GM12801 (cell line): ENCODE results near the gene DHTKD1.

Source experiments
- TF ChIP-seq, protein P1 (sequence below): IDR thresholded peaks from one replicate; pipeline ENCODE4 v1.5.1; 2011; ENCODE audit warnings: control low read depth; ENCODE audit not compliant: insufficient read length; ENCODE audit errors: extremely low read depth

DHTKD1 gene, protein sequence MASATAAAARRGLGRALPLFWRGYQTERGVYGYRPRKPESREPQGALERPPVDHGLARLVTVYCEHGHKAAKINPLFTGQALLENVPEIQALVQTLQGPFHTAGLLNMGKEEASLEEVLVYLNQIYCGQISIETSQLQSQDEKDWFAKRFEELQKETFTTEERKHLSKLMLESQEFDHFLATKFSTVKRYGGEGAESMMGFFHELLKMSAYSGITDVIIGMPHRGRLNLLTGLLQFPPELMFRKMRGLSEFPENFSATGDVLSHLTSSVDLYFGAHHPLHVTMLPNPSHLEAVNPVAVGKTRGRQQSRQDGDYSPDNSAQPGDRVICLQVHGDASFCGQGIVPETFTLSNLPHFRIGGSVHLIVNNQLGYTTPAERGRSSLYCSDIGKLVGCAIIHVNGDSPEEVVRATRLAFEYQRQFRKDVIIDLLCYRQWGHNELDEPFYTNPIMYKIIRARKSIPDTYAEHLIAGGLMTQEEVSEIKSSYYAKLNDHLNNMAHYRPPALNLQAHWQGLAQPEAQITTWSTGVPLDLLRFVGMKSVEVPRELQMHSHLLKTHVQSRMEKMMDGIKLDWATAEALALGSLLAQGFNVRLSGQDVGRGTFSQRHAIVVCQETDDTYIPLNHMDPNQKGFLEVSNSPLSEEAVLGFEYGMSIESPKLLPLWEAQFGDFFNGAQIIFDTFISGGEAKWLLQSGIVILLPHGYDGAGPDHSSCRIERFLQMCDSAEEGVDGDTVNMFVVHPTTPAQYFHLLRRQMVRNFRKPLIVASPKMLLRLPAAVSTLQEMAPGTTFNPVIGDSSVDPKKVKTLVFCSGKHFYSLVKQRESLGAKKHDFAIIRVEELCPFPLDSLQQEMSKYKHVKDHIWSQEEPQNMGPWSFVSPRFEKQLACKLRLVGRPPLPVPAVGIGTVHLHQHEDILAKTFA

DNA sequence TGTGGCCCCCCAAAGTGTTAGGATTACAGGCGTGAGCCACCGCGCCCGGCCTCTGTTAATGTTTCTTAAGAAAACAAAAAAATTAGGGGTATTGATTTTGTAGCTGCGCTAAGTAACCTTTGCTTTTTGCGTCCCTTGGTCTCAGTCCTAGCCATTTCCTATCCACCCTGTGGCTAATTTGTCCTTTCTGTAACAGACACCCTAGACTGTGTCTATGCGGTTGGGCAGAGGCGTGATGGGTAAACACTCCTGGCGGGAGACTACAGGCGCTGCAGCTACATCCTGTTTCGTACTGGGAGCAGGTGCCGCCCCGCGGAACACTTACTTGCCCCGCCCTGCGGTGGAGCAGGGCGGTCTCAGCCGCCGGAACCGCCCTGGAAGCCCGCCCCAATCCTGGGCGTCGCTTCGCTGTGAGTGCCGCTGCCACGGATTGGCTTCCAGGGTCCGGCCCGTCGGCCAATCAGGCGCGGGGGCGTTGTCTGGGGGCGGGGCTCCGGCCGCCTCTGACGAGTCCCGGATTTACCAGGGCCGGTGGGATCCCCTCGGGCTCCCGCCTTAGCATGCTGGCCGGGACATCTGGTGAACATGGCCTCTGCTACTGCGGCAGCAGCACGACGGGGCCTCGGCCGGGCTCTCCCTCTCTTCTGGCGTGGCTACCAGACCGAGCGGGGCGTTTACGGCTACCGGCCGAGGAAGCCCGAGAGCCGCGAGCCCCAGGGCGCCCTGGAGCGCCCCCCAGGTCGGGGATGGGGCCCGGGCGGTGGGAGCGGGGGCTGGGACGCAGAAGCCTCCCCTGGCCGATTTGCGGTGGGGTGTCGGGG, at the start of gene DHTKD1:
DHTKD1 (plus strand) TSS at position 506 of the 821 bp plus-strand sequence; CDS start at position 586, 80 bp downstream.
- TF ChIP-seq, protein P1, sequence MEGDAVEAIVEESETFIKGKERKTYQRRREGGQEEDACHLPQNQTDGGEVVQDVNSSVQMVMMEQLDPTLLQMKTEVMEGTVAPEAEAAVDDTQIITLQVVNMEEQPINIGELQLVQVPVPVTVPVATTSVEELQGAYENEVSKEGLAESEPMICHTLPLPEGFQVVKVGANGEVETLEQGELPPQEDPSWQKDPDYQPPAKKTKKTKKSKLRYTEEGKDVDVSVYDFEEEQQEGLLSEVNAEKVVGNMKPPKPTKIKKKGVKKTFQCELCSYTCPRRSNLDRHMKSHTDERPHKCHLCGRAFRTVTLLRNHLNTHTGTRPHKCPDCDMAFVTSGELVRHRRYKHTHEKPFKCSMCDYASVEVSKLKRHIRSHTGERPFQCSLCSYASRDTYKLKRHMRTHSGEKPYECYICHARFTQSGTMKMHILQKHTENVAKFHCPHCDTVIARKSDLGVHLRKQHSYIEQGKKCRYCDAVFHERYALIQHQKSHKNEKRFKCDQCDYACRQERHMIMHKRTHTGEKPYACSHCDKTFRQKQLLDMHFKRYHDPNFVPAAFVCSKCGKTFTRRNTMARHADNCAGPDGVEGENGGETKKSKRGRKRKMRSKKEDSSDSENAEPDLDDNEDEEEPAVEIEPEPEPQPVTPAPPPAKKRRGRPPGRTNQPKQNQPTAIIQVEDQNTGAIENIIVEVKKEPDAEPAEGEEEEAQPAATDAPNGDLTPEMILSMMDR: no peak

DNA sequence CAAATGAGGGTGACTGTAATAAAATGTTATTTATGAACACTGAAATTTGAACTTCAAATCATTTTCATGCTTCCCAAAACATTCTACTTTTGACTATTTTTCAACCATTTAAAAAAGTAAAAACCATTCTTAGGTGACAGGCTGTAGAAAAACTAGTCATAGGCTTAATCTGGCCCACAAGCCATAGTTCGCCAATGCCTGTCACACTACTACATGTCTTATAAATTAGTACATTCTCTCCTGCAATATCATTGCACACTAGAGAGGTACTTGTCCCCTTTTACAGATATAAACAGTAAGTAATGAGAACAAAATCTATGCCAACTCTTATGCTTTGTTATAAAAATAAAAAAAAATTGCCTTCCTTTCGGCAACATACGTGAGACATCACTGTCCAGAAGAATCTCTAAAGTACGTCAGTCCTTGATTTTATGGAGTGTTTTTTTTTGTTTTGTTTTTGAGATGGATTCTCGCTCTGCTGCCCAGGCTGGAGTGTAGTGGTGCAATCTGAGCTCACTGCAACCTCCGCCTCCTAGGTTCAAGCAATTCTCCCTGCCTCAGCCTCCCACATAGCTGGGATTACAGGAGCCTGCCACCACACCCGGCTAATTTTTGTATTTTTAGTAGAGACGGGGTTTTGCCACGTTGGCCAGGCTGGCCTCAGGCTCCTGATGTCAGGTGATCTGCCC, 49.3 kb upstream of the DHTKD1 start:
- TF ChIP-seq, protein P1: no peak

DNA sequence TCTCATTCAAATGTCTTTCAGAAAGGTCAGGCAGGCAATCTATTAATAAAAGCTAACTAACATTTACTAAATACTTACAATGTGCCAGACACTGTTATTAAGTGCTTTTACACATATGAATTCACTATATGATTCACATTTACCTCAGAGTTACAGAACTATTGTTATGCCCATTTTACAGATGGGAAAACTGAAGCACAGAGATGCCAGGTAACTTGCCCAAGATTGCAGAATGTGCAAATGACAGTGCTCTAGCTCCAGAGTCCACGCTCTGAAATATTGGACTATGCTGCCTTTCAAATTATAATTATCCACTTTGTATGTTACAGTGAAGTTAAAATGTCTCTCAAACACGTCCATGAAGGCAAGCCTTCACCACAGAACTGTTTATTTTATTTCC, 48.2 kb upstream of the DHTKD1 start:
- TF ChIP-seq, protein P1: no peak

DNA sequence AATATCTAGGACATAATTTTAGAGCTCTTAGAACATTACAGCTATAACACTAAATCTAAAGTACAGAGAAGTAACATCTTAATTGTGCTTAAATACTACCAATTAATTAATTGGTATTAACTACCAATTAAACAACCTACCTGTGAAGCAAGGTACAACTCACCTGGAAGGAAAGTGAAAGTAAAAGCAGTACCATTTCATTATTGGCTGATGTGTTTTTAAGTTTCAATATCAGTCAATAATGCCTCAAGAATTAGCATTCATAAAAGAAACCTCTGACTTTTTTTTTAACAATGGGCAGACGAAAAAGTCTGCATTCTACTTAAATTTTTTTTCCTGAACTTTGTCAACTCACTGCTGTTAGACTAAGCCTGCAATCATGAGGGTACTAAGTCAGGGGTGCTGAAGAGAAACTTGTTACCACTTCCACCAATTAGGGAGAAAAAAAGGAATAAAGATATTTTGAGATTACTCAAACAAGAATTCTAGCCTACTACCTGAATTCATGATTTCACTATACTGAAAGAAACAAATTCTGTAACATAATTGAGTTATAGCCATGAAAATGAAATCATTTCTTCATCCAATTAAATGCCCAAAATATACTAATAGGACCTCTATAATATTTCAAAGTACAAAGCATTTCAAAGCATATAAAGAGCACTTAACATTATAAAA, 46.0 kb upstream of the DHTKD1 start:
- TF ChIP-seq, protein P1: no peak

GRCh38 chr10:12025591-12025990, 43.2 kb upstream of the DHTKD1 start:
- TF ChIP-seq, protein P1: no peak

GRCh38 chr10:12027539-12027938, 41.2 kb upstream of the DHTKD1 start:
- TF ChIP-seq, protein P1: no peak
